ENCODE results near the gene ACTR2. TPM values are rescaled to one million over a fixed set of nuclear protein-coding genes. Genes with fewer than 3 reads are reported as not detected.

ACTR2 gene
- total RNA-seq, 1 experiment from 2014 or later: 199 TPM

DNA sequence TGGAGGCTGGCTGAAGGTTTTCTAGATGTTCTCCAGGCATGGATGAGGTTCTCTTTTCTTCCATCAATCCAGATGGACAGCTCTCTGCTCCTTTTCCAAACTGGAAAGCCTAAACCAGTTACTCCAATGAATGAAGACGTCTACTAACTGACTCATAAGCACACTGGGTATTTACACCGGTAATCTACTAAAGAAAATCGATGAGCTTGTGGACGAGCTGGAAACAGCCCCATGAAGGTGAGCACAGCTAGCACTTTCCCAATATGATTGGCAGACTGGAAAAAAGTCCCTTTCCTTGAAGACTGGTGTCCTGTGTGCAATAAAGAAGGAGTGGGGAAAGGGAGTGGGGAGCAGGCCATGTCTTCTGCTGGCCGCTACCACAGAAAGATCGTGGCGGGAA is 84.0 kb downstream of the ACTR2 start:
- TF ChIP-seq CEBPB (IDR thresholded peaks at IDR 0.05; ENCODE audit: low read depth): no peak
- no peak for TF ChIP-seq ATF3 (IDR thresholded peaks at IDR 0.05)
- TF ChIP-seq EGR1 (IDR thresholded peaks at IDR 0.05; ENCODE audit: low read depth): no peak
- no peak for TF ChIP-seq ZNF274 (IDR thresholded peaks at IDR 0.05; ENCODE audit: low read depth, low read length)
- ATAC-seq (no peak), DNase-seq (ENCODE audit: low read depth, low spot score) (no peak)
- Histone ChIP-seq H3K9me3 (ENCODE audit: control insufficient read depth in 1 of 2, insufficient read depth in 1 of 2, low read depth in 1 of 2, low read length in 2 of 2) (no peaks in the 10 kb centered on the region), H3K9me2 (ENCODE audit: insufficient read depth) (no peaks in the 10 kb centered on the region), H3K4me3 (replicated peaks in 1 of 2; ENCODE audit: low read depth in 1 of 2, low read length in 2 of 2) (no peak overlapping the region), H3K4me2 (ENCODE audit: low read length) (no peak overlapping the region), H3K27me3 (ENCODE audit: insufficient read depth, low read length) (no peaks in the 10 kb centered on the region), H2AFZ (ENCODE audit: low read depth, low read length, poor library complexity, severe bottlenecking) (no peak overlapping the region), H3K79me2 (ENCODE audit: insufficient read depth, low read length) (no peaks in the 10 kb centered on the region), H3K9ac (ENCODE audit: low read length) (no peak overlapping the region), H3K36me3 (ENCODE audit: control insufficient read depth in 1 of 2, insufficient read depth in 2 of 2, low read length in 2 of 2) (peaks cover 25 to 31% of the 10 kb centered on the region in 2 experiments), H3K27ac (ENCODE audit: low read depth, low read length) (no peak overlapping the region), H4K20me1 (ENCODE audit: insufficient read depth) (no peaks in the 10 kb centered on the region), H3K4me1 (ENCODE audit: control insufficient read depth in 1 of 2, insufficient read depth in 2 of 2, low read length in 2 of 2) (no peaks in the 10 kb centered on the region)
- intact Hi-C loops (cut with micrococcal nuclease): no loop called here
- BruUV-seq (replicated peaks): no TSS peak
- ChIA-PET POLR2A (no interaction called here), RAD21 (ENCODE audit: low non-redundant PET in 1 of 2, low total read pairs in 2 of 2, uncharacterized antibody in 2 of 2, unreplicated experiment in 2 of 2) (no interaction called here), CTCF (no interaction called here)

- Histone ChIP-seq H3K36me3 (ENCODE audit: control insufficient read depth in 1 of 2, insufficient read depth in 2 of 2, low read length in 2 of 2) (peaks cover 25 to 32% of the 10 kb centered on the region in 2 experiments), H3K79me2 (ENCODE audit: insufficient read depth, low read length) (no peaks in the 10 kb centered on the region; the same call in 1 of the 2 replicates), H3K9me3 (ENCODE audit: control insufficient read depth in 1 of 2, insufficient read depth in 1 of 2, low read depth in 1 of 2, low read length in 2 of 2) (no peaks in the 10 kb centered on the region), H3K4me2 (ENCODE audit: low read length) (no peak overlapping the region), H4K20me1 (ENCODE audit: insufficient read depth) (no peaks in the 10 kb centered on the region), H3K9me2 (ENCODE audit: insufficient read depth) (no peaks in the 10 kb centered on the region), H2AFZ (ENCODE audit: low read depth, low read length, poor library complexity, severe bottlenecking) (no peak overlapping the region), H3K27ac (ENCODE audit: low read depth, low read length) (no peak overlapping the region), H3K27me3 (ENCODE audit: insufficient read depth, low read length) (no peaks in the 10 kb centered on the region), H3K4me1 (ENCODE audit: control insufficient read depth in 1 of 2, insufficient read depth in 2 of 2, low read length in 2 of 2) (no peaks in the 10 kb centered on the region), H3K4me3 (replicated peaks in 1 of 2; ENCODE audit: low read depth in 1 of 2, low read length in 2 of 2) (no peak overlapping the region), H3K9ac (ENCODE audit: low read length) (no peak overlapping the region)
- ChIA-PET CTCF (no interaction called here), POLR2A (no interaction called here), RAD21 (ENCODE audit: low non-redundant PET in 1 of 2, low total read pairs in 2 of 2, uncharacterized antibody in 2 of 2, unreplicated experiment in 2 of 2) (no interaction called here)
- DNase-seq (ENCODE audit: low read depth, low spot score) (no peak), ATAC-seq (no peak)
- intact Hi-C loops (cut with micrococcal nuclease): no loop called here
- no TSS peak for BruUV-seq (replicated peaks)
- no peak for TF ChIP-seq ZBTB33 (IDR thresholded peaks at IDR 0.05; ENCODE audit: extremely low read depth, insufficient replicate concordance, low read length)
- TF ChIP-seq ATF3 (IDR thresholded peaks at IDR 0.05): no peak
- no peak for TF ChIP-seq POLR2A (IDR thresholded peaks at IDR 0.05; ENCODE audit: borderline replicate concordance, extremely low read depth, insufficient read depth, insufficient read length)
- TF ChIP-seq, protein P1, sequence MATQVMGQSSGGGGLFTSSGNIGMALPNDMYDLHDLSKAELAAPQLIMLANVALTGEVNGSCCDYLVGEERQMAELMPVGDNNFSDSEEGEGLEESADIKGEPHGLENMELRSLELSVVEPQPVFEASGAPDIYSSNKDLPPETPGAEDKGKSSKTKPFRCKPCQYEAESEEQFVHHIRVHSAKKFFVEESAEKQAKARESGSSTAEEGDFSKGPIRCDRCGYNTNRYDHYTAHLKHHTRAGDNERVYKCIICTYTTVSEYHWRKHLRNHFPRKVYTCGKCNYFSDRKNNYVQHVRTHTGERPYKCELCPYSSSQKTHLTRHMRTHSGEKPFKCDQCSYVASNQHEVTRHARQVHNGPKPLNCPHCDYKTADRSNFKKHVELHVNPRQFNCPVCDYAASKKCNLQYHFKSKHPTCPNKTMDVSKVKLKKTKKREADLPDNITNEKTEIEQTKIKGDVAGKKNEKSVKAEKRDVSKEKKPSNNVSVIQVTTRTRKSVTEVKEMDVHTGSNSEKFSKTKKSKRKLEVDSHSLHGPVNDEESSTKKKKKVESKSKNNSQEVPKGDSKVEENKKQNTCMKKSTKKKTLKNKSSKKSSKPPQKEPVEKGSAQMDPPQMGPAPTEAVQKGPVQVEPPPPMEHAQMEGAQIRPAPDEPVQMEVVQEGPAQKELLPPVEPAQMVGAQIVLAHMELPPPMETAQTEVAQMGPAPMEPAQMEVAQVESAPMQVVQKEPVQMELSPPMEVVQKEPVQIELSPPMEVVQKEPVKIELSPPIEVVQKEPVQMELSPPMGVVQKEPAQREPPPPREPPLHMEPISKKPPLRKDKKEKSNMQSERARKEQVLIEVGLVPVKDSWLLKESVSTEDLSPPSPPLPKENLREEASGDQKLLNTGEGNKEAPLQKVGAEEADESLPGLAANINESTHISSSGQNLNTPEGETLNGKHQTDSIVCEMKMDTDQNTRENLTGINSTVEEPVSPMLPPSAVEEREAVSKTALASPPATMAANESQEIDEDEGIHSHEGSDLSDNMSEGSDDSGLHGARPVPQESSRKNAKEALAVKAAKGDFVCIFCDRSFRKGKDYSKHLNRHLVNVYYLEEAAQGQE (IDR thresholded peaks at IDR 0.05; ENCODE audit: low read depth): no peak
- TF ChIP-seq CEBPB (IDR thresholded peaks at IDR 0.05; ENCODE audit: low read depth): no peak
- TF ChIP-seq ZNF274 (IDR thresholded peaks at IDR 0.05; ENCODE audit: low read depth, low read length): no peak
- no peak for TF ChIP-seq ZFX (IDR thresholded peaks at IDR 0.05)
- TF ChIP-seq POLR2AphosphoS5 (IDR thresholded peaks at IDR 0.05; ENCODE audit: low read depth, low read length): no peak
- TF ChIP-seq EGR1 (IDR thresholded peaks at IDR 0.05; ENCODE audit: low read depth): no peak
- no peak for TF ChIP-seq FOSL1 (IDR thresholded peaks at IDR 0.05; ENCODE audit: low read depth)
- TF ChIP-seq CBX3 (IDR thresholded peaks at IDR 0.05; ENCODE audit: low read depth): no peak
These were observed 85.7 kb downstream of the ACTR2 start for GRCh38 chr2:65313126-65313953.
